GM23248 (cell line): ENCODE measurements around the gene PRKACB.

Experiments used
- EZH2 ChIP-seq: fragments of 200-600 bp; sonication (generic); IDR thresholded peaks from 2 replicates; pipeline ENCODE4 v1.6.1; 2018; ENCODE audit warnings: antibody characterized with exemption, mild to moderate bottlenecking; ENCODE audit not compliant: insufficient read depth, poor library complexity, severe bottlenecking
- EZH2phosphoT487 ChIP-seq: fragments of 200-600 bp; sonication (generic); IDR thresholded peaks from 2 replicates; pipeline ENCODE4 v1.6.1; 2018; ENCODE audit warnings: antibody characterized with exemption, moderate library complexity, mild to moderate bottlenecking, low read depth; ENCODE audit not compliant: insufficient read depth

DNA sequence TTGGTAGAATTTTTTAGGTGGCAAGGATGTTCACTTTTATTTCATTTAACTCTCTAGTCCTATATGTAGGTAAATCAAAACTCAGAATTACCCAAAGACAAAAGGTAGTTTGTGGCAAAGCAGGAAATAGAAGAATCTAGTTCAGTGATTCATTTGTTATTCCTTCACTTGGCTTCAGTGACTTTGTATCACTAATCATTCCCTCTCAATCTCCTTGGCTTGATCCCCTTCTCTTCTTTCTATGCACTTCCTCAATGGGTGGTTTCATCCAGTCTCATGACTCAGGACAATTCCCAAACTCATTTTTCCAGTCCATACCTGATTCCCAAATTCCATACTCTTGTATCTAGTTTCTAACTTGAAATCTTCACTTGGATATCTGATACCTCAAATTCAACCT is 64.9 kb downstream of the PRKACB start:
- TF ChIP-seq EZH2phosphoT487 = no peak
- TF ChIP-seq EZH2 = no peak
